ENCODE measurements around the gene AKR1C1. TPM values are rescaled to one million over a fixed set of nuclear protein-coding genes. Genes with fewer than 3 reads are reported as not detected.
"Not testable (repeated sequence)": the region's sequence is repeated elsewhere in the genome, so short reads cannot be mapped to it uniquely, and the experiment has no call there.

AKR1C1 gene
- total and polyA plus RNA-seq, 5 donors = 51.5 to 176 (median 143) TPM

- intact Hi-C loops (cut with DNase I) = loop anchor here in 1 of 4 donors (10.0 kb wide), 1 partner anchor 77 kb away; the partner anchor contains the start of gene AKR1C3
- no peaks in the 10 kb centered on the region for H3K27me3 ChIP-seq (ENCODE audit: control insufficient read depth, insufficient read depth)
- WGBS = 50% methylated on average over 3 of the region's 3 CpGs
- ATAC-seq = no peak
- H3K27ac ChIP-seq (ENCODE audit: low read length) = no peak overlapping the region
- peaks cover 7% of the 10 kb centered on the region for H3K4me1 ChIP-seq (ENCODE audit: control insufficient read depth, insufficient read depth, low read length)
- no peak for DNase-seq
- no peak overlapping the region for H3K4me3 ChIP-seq (ENCODE audit: low read length)
- no peaks in the 10 kb centered on the region for H3K9me3 ChIP-seq (ENCODE audit: control insufficient read depth, low read length)
These were observed 54.9 kb downstream of the AKR1C1 start for GRCh38 chr10:5018134-5018533.

- not testable (repeated sequence) for H3K4me3 ChIP-seq (ENCODE audit: low read length); H3K27me3 ChIP-seq (ENCODE audit: control insufficient read depth, insufficient read depth); H3K27ac ChIP-seq (ENCODE audit: low read length); H3K9me3 ChIP-seq (ENCODE audit: control insufficient read depth, low read length); H3K4me1 ChIP-seq (ENCODE audit: control insufficient read depth, insufficient read depth, low read length)
- 67% methylated on average over 3 of the region's 3 CpGs for WGBS
- intact Hi-C loops (cut with DNase I) = loop anchor here in 1 of 4 donors (10.0 kb wide), 1 partner anchor 76 kb away; the partner anchor contains the start of gene AKR1C3
- DNase-seq (peak; percentile 37 to 69 (median 54)), ATAC-seq (peak; percentile 85 to 92)
These were observed 55.6 kb downstream of the AKR1C1 start for GRCh38 chr10:5018671-5019277.

- not testable (repeated sequence) for H3K4me1 ChIP-seq (ENCODE audit: control insufficient read depth, insufficient read depth, low read length); H3K9me3 ChIP-seq (ENCODE audit: control insufficient read depth, low read length); DNase-seq; H3K27me3 ChIP-seq (ENCODE audit: control insufficient read depth, insufficient read depth); H3K4me3 ChIP-seq (ENCODE audit: low read length)
- peak overlapping the region; percentile 48 for H3K27ac ChIP-seq (ENCODE audit: low read length)
- 58% methylated on average over 6 of the region's 6 CpGs for WGBS
- intact Hi-C loops (cut with DNase I) = loop anchor here in 1 of 4 donors (10.0 kb wide), 1 partner anchor 75 kb away; the partner anchor contains the start of gene AKR1C3
- peak; percentile 47 to 66 for ATAC-seq
These were observed 56.8 kb downstream of the AKR1C1 start for GRCh38 chr10:5019770-5020612.

GRCh38 chr10:5021624-5022290, 58.5 kb downstream of the AKR1C1 start:
- WGBS = 73% methylated on average over 9 of the region's 10 CpGs
- H3K4me3 ChIP-seq (ENCODE audit: low read length); H3K9me3 ChIP-seq (ENCODE audit: control insufficient read depth, low read length); intact Hi-C loops (cut with DNase I); DNase-seq; H3K4me1 ChIP-seq (ENCODE audit: control insufficient read depth, insufficient read depth, low read length); H3K27ac ChIP-seq (ENCODE audit: low read length); H3K27me3 ChIP-seq (ENCODE audit: control insufficient read depth, insufficient read depth): not testable (repeated sequence)
- ATAC-seq = peak in 1 of 2 donors; percentile 63

- no peaks in the 10 kb centered on the region for H3K27me3 ChIP-seq (ENCODE audit: control insufficient read depth, insufficient read depth)
- WGBS = 67% methylated on average over 4 of the region's 4 CpGs
- H3K27ac ChIP-seq (ENCODE audit: low read length) = no peak overlapping the region
These were observed 60.1 kb downstream of the AKR1C1 start for GRCh38 chr10:5023177-5023805.

GRCh38 chr10:5025461-5025881, 62.3 kb downstream of the AKR1C1 start:
- H3K27ac ChIP-seq (ENCODE audit: low read length); intact Hi-C loops (cut with DNase I); H3K4me1 ChIP-seq (ENCODE audit: control insufficient read depth, insufficient read depth, low read length); H3K27me3 ChIP-seq (ENCODE audit: control insufficient read depth, insufficient read depth); H3K9me3 ChIP-seq (ENCODE audit: control insufficient read depth, low read length); H3K4me3 ChIP-seq (ENCODE audit: low read length): not testable (repeated sequence)
- ATAC-seq (peak; percentile 32 to 63), DNase-seq (peak in 1 of 3 donors; percentile 12)

More at GRCh38 chr10:5023177-5023805, 60.1 kb downstream of the AKR1C1 start:
- intact Hi-C loops (cut with DNase I) = no loop called here
- Histone ChIP-seq H3K9me3 (ENCODE audit: control insufficient read depth, low read length) (no peaks in the 10 kb centered on the region), H3K4me1 (ENCODE audit: control insufficient read depth, insufficient read depth, low read length) (peaks cover 4% of the 10 kb centered on the region), H3K4me3 (ENCODE audit: low read length) (no peak overlapping the region)
- no peak for ATAC-seq
- DNase-seq = no peak

GRCh38 chr10:5030989-5031388, 67.8 kb downstream of the AKR1C1 start:
- Histone ChIP-seq H3K27me3 (ENCODE audit: control insufficient read depth, insufficient read depth) (no peaks in the 10 kb centered on the region), H3K4me3 (ENCODE audit: low read length) (no peak overlapping the region), H3K9me3 (ENCODE audit: control insufficient read depth, low read length) (peaks cover 11% of the 10 kb centered on the region), H3K27ac (ENCODE audit: low read length) (no peak overlapping the region), H3K4me1 (ENCODE audit: control insufficient read depth, insufficient read depth, low read length) (no peaks in the 10 kb centered on the region)
- DNase-seq = no peak
- ATAC-seq = no peak
- intact Hi-C loops (cut with DNase I) = no loop called here
- 92% methylated on average over 1 of the region's 1 CpG for WGBS

GRCh38 chr10:5031588-5031987, 68.4 kb downstream of the AKR1C1 start:
- 82% methylated on average over 4 of the region's 4 CpGs for WGBS
- H3K27me3 ChIP-seq (ENCODE audit: control insufficient read depth, insufficient read depth); H3K4me3 ChIP-seq (ENCODE audit: low read length); DNase-seq; intact Hi-C loops (cut with DNase I); ATAC-seq; H3K4me1 ChIP-seq (ENCODE audit: control insufficient read depth, insufficient read depth, low read length); H3K27ac ChIP-seq (ENCODE audit: low read length): not testable (repeated sequence)
- H3K9me3 ChIP-seq (ENCODE audit: control insufficient read depth, low read length) = peaks cover 11% of the 10 kb centered on the region

- peaks cover 11% of the 10 kb centered on the region for H3K9me3 ChIP-seq (ENCODE audit: control insufficient read depth, low read length)
- not testable (repeated sequence) for ATAC-seq; H3K27ac ChIP-seq (ENCODE audit: low read length)
These were observed 69.2 kb downstream of the AKR1C1 start for GRCh38 chr10:5032444-5032843.

More at GRCh38 chr10:5032444-5032843, 69.2 kb downstream of the AKR1C1 start:
- 93% methylated on average over 22 of the region's 22 CpGs for WGBS
- H3K4me3 ChIP-seq (ENCODE audit: low read length); DNase-seq; intact Hi-C loops (cut with DNase I); H3K27me3 ChIP-seq (ENCODE audit: control insufficient read depth, insufficient read depth); H3K4me1 ChIP-seq (ENCODE audit: control insufficient read depth, insufficient read depth, low read length): not testable (repeated sequence)
